Aorta (tissue), 5 donors: ENCODE measurements around the gene SDC3. TPM values are rescaled to one million over a fixed set of nuclear protein-coding genes. Genes with fewer than 3 reads are reported as not detected.
"Not testable (repeated sequence)": the region's sequence is repeated elsewhere in the genome, so short reads cannot be mapped to it uniquely, and the experiment has no call there.

Experiments used
- ATAC-seq: fragments of 200-7000 bp; cut with Tn5 transposase; one replicate; pipeline ENCODE4 v1.9.1; 2022; ENCODE audit warnings: moderate library complexity; ENCODE audit not compliant: low FRiP score
- DNase-seq, 2 donors: peaks; one replicate each; pipeline ENCODE4 v3.0.0-alpha.2; 2020
- H3K27ac ChIP-seq, 2 donors: one replicate each; pipeline ENCODE4 v1.5.1; 2013; ENCODE audit warnings: low read length in 2 of 2, mild to moderate bottlenecking in 2 of 2, moderate library complexity in 2 of 2, control low read depth in 1 of 2, inconsistent platforms in 1 of 2, low read depth in 1 of 2
- H3K27me3 ChIP-seq, 2 donors: one replicate each; pipeline ENCODE4 v1.6.1; 2013; ENCODE audit warnings: control low read depth in 1 of 2, low read length in 1 of 2, mild to moderate bottlenecking in 1 of 2, moderate library complexity in 1 of 2; ENCODE audit not compliant: insufficient read depth in 2 of 2, control insufficient read depth in 1 of 2
- H3K36me3 ChIP-seq, 2 donors: one replicate each; pipeline ENCODE4 v1.6.1; 2013; ENCODE audit warnings: control low read depth in 1 of 2, low read length in 1 of 2, mild to moderate bottlenecking in 1 of 2; ENCODE audit not compliant: insufficient read depth in 2 of 2, control insufficient read depth in 1 of 2
- H3K4me1 ChIP-seq, 2 donors: one replicate each; pipeline ENCODE4 v1.6.1; 2013; ENCODE audit warnings: low read length in 2 of 2, control low read depth in 1 of 2, mild to moderate bottlenecking in 1 of 2, moderate library complexity in 1 of 2; ENCODE audit not compliant: insufficient read depth in 2 of 2, control insufficient read depth in 1 of 2
- H3K4me3 ChIP-seq, 2 donors: one replicate each; pipeline ENCODE4 v1.5.1; 2013; ENCODE audit warnings: low read length in 2 of 2, control low read depth in 1 of 2, mild to moderate bottlenecking in 1 of 2
- H3K9me3 ChIP-seq: one replicate; pipeline ENCODE4 v1.6.1; 2013; ENCODE audit warnings: mild to moderate bottlenecking, low read length; ENCODE audit not compliant: control insufficient read depth
- WGBS, 2 donors: extraction: QIAGEN DNeasy Blood & Tissue Kit; methylation state at CpG; one replicate each; pipeline ENCODE4 v1.1.7; 2013; 5-methylcytosine and 5-hydroxymethylcytosine counted together
- intact Hi-C, 2 donors: fragments of 100-400 bp; cut with DNase I; formaldehyde crosslinking; loops; one replicate each; pipeline versions ENCODE4 v1.14.2 to v1.15.0; 2022
- long read RNA-seq, 2 donors: library from polyadenylated mRNA; unstranded; transcript quantifications; one replicate each; pipeline ENCODE4 v2.0.0, GENCODE V29; 2020 to 2021
- polyA plus RNA-seq, 2 donors: library from polyadenylated mRNA; stranded (reverse); fragments of 200-250 nt; gene quantifications; one replicate each; pipeline ENCODE4 v1.2.3, GENCODE V29; 2013
- total RNA-seq, 2 donors: library from RNA; stranded (reverse); fragmentation: NEBNext Ultra II Directional; extraction: Animal tissue kit (Norgen Biotek cat#: 25700); gene quantifications; one replicate each; pipeline ENCODE4 v1.2.1, GENCODE V29; 2021
- donor health status: healthy with polysubstance abuse.
- donor health status: Bipolar disorder and iron deficiency.
- donor health status: DM: no; HTN: no; CAD: no.
- donor health status: DM: no; HTN: no; CAD: no.
- donor health status: DM: yes; HTN: yes; CAD: no.

The SDC3 gene, protein sequence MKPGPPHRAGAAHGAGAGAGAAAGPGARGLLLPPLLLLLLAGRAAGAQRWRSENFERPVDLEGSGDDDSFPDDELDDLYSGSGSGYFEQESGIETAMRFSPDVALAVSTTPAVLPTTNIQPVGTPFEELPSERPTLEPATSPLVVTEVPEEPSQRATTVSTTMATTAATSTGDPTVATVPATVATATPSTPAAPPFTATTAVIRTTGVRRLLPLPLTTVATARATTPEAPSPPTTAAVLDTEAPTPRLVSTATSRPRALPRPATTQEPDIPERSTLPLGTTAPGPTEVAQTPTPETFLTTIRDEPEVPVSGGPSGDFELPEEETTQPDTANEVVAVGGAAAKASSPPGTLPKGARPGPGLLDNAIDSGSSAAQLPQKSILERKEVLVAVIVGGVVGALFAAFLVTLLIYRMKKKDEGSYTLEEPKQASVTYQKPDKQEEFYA
- total RNA-seq (10 to 100 TPM; 64.7 to 72.7 TPM), polyA plus RNA-seq (10 to 100 TPM; 19.1 to 20.8 TPM)
- long read RNA-seq, donor 1, partial matches to known transcripts, result 1 of 108 reads
- long read RNA-seq, donor 1, other reads (novel, unspliced or antisense), result 107 of 108 reads
- long read RNA-seq, donor 2, full-length matches to known transcripts, result 6 of 39 reads
- long read RNA-seq, donor 2, partial matches to known transcripts, result 1 of 39 reads
- long read RNA-seq, donor 2, other reads (novel, unspliced or antisense), result 32 of 39 reads

DNA sequence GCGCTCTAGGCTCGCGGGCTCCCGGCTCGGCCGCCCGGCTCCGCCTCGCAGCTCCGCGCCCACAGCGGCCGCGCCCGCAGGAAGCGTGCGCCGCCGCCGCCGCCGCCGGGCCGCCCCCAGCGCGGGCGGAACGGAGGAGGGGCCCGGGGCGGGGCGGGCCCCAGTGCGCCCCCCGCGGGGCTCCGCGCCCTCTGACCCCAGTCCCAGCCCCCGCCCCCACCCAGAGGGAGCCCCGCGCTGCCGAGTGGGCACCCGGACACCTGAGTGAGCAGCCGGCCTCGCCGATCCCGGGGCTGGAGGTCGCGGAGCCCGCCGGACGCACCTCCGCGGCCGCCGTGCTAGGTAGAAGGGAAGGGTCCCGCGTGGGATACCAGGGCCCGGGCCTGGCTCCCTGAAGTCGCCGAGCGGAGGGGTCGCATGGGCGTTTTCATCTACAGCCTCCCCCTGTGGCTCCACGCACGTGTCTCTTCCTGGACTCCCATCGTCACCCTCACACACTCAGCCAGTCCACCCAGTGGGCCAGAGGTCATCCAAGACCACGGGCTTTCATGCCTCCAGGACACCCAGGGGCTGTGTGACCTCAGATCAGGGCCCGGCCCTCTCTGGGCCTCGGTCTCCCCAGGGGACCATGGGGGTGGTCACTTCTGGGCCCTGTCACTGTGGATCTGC lies at the start of gene SDC3:
TSS of gene SDC3 (minus strand) at position 63 of the 669 bp plus-strand sequence. CDS start 172 bp downstream, outside the sequence.
- no peaks in the 10 kb centered on the region for H3K36me3 ChIP-seq
- no peaks in the 10 kb centered on the region for H3K9me3 ChIP-seq
- no peaks in the 10 kb centered on the region for H3K4me1 ChIP-seq
- H3K4me3 ChIP-seq, result peak within 1 kb of the TSS; percentile 76 to 80
- DNase-seq (peak; percentile 59 to 78), ATAC-seq (peak; percentile 35)
- WGBS, 2 donors, result 3 to 6% methylated on average over 30 to 68 of the region's 68 CpGs
- intact Hi-C loops, result loop anchor here in 1 of 2 donors (5.0 kb wide), 1 partner anchor 87 kb away; no protein-coding TSS in a partner anchor
- no peaks in the 10 kb centered on the region for H3K27me3 ChIP-seq
- peak within 1 kb of the TSS in 1 of 2 donors; percentile 34 for H3K27ac ChIP-seq

DNA sequence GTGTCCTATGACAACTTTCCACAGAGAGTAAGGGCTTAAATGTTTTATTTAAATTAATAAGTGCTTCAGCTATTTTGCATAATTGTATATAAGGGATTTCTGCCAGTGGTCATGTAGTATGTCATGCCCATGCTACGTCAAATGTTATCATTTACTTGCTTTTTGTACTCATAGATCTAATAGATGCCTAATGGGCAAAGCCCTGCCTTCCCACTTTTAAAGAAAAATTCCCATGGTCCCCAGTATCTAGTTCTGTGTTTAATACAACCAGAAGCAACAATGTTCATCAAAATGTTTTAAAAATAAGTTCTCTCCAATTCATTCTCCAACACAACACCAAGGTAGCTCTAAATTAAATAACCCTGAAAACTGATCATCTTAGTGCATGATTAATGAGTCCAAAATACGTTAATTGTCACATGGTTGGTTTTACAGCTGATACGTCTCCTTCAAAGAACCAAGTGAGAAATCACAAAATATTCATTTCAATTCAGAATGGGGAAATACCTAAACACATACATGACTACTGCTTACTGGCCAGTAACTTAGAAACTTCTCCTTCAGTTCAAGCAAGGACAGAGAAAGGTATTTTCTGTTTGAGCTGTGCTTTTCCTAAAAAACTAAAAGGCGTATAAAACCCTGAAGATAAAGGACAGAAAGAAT lies 49.1 kb upstream of the SDC3 start:
- intact Hi-C loops, result no loop called here
- WGBS, 2 donors, result 83 to 87% methylated on average over 4 of the region's 4 CpGs
- DNase-seq (no peak), ATAC-seq (no peak)
- Histone ChIP-seq H3K9me3 (no peaks in the 10 kb centered on the region), H3K4me3 (no peak overlapping the region), H3K4me1 (no peaks in the 10 kb centered on the region), H3K27ac (no peak overlapping the region), H3K27me3 (no peaks in the 10 kb centered on the region), H3K36me3 (peaks cover 0 to 4% of the 10 kb centered on the region in 2 donors)

DNA sequence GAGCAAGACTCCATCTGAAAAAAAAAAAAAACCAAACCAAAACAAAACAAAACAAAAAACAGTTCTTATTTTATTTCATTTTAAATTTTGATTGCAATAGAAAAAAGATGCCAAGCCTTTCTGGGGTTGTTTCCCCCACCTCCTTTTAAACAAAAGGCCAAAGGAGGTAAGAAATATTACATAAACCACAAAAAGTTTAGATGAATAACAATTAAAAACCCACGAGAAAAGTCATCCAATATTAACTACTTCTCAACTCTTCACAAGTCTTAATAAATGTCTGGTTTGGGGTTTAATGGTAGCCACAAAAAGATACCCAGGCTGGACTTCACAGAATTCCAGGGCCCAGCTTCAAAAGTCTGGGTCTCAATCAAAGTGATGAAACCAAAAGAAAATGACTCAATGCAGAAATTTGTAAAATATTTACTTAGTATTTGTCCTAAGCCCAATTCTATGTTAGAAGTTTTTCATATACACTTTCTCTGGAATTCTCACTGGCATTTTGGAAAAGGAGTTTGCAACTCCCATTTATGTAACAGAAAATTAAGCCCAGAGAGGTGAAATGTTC lies 47.0 kb upstream of the SDC3 start:
- intact Hi-C loops, result no loop called here
- no peak for ATAC-seq
- no peaks in the 10 kb centered on the region for H3K4me1 ChIP-seq
- no peak overlapping the region for H3K27ac ChIP-seq
- no peaks in the 10 kb centered on the region for H3K9me3 ChIP-seq
- H3K27me3 ChIP-seq, result no peaks in the 10 kb centered on the region
- H3K36me3 ChIP-seq, result peaks cover 0 to 6% of the 10 kb centered on the region in 2 donors
- H3K4me3 ChIP-seq, result no peak overlapping the region
- no peak for DNase-seq
- 10 to 38% methylated on average over 1 of the region's 1 CpG for WGBS, 2 donors

DNA sequence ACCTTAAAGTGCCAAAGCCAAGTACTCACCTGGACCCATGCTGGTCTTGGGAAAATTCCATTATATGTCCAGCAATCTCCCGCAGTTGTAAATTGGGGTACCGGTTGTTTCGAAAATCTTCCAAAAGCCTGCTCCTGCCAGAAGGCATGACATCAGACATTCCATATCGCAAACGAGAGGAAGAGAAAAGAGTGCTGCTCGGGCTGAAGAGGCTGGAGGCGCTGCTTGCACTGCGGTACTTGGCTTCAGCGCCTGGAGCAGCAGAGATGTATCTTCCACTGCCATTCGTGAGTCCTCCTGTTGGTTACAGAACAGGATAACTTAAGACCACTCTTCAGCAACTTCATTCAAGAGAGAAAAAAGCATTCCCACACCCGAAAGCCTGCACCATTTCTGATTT lies 45.1 kb upstream of the SDC3 start:
- intact Hi-C loops, result no loop called here
- whole genome bisulfite sequencing, 2 donors, result 77% methylated on average over 11 of the region's 11 CpGs
- H3K27ac ChIP-seq, result no peak overlapping the region
- H3K4me1 ChIP-seq, result no peaks in the 10 kb centered on the region
- H3K36me3 ChIP-seq, result peaks cover 5 to 7% of the 10 kb centered on the region in 2 donors
- H3K27me3 ChIP-seq, result no peaks in the 10 kb centered on the region
- ATAC-seq, result no peak
- no peaks in the 10 kb centered on the region for H3K9me3 ChIP-seq
- H3K4me3 ChIP-seq, result no peak overlapping the region
- DNase-seq, result no peak

DNA sequence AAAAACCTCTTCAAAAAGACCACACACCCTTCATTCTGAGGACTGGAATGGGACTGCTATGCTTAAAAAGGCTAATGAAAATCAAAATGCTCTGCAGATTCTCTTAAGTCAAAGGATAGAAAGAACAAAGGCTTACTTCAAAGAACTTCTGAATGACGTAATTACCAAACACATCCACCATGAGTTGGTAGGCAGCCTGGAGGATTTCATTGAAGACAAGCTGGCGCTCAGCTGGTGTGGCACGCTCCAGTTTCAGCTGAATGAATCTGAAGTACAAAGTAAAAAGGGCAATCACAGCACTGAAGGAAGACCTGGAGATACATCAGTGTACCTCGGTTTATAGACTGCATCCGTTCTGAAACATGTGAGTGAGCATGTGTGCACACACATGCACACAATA lies 43.5 kb upstream of the SDC3 start:
- WGBS, 2 donors, result 91% methylated on average over 5 of the region's 5 CpGs
- intact Hi-C loops, result no loop called here
- H3K36me3 ChIP-seq, result peaks cover 7 to 10% of the 10 kb centered on the region in 2 donors
- ATAC-seq (no peak), DNase-seq (no peak)
- no peaks in the 10 kb centered on the region for H3K27me3 ChIP-seq
- no peaks in the 10 kb centered on the region for H3K4me1 ChIP-seq
- no peak overlapping the region for H3K4me3 ChIP-seq
- H3K27ac ChIP-seq, result no peak overlapping the region
- H3K9me3 ChIP-seq, result no peaks in the 10 kb centered on the region

DNA sequence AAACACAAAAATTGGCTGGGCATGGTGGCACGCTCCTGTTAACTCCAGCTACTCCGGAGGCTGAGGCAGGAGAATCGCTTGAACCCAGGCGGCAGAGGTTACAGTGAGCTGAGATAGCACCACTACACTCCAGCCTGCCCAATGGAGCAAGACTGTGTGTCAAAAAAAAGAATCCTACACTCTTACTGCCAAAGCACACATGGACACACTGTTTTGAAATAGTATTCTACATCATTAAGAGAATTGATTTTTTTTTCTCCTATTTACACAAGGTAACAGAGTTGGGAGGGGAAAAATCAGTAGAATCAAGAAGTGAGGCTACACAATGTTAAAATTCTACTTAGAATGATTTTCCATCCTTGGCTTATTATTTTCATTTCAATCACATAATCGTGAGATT lies 42.1 kb upstream of the SDC3 start:
- intact Hi-C loops, result no loop called here
- H3K4me1 ChIP-seq, result no peaks in the 10 kb centered on the region
- H3K9me3 ChIP-seq, result no peaks in the 10 kb centered on the region
- no peaks in the 10 kb centered on the region for H3K27me3 ChIP-seq
- peaks cover 7 to 10% of the 10 kb centered on the region in 2 donors for H3K36me3 ChIP-seq
- no peak for ATAC-seq
- WGBS, 2 donors, result 88 to 90% methylated on average over 5 of the region's 5 CpGs
- no peak overlapping the region for H3K27ac ChIP-seq
- DNase-seq, result no peak
- no peak overlapping the region for H3K4me3 ChIP-seq

DNA sequence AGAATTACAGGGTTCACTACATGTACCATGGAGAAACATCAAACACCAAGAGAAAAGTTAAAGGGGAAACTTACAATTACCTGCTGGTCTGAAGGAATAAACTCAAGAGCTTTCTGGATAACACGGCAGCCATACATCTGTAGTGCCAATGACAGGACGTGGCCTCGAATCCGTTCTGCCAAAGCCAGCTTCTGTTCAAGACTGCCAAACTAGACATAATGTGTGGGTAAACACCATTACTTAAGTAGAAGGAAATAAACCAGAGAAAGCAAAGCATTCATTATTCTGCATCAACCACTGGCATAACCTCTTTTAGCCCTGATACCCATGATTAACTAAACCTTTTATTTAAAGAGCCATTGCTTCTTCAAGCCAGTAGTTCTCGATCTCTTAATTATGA lies 41.5 kb upstream of the SDC3 start:
- DNase-seq (no peak), ATAC-seq (no peak)
- intact Hi-C loops, result no loop called here
- Histone ChIP-seq H3K4me3 (no peak overlapping the region), H3K27ac (no peak overlapping the region), H3K9me3 (no peaks in the 10 kb centered on the region), H3K4me1 (no peaks in the 10 kb centered on the region), H3K27me3 (no peaks in the 10 kb centered on the region), H3K36me3 (peaks cover 10% of the 10 kb centered on the region in 2 donors)
- WGBS, 2 donors, result 89 to 91% methylated on average over 5 of the region's 5 CpGs

DNA sequence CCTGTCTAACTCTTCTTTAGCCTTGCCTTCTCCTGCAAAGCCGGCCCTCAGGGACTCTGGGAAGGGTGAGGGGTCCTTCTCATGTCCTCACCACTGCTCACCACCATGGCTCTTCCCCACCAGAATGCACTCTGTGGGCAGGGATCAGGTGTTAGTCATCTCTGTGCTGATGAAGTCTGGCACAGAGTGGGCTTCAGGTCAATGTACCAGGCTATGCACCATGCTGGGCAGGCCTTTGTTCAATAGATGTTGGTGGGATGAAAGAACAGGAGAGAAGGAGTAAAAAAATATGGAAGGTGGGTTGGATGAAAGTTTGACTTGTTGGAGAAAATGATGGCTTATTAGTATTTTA lies 40.9 kb upstream of the SDC3 start:
- DNase-seq, H3K27me3 ChIP-seq, ATAC-seq, H3K27ac ChIP-seq, H3K9me3 ChIP-seq, intact Hi-C loops, H3K4me1 ChIP-seq, H3K4me3 ChIP-seq: not testable (repeated sequence)
- no CpG with 5 or more reads among the region's 1 CpG for WGBS, 2 donors
- H3K36me3 ChIP-seq, result peaks cover 11 to 12% of the 10 kb centered on the region in 2 donors
